ENCODE results near the gene FNDC5.

DNA sequence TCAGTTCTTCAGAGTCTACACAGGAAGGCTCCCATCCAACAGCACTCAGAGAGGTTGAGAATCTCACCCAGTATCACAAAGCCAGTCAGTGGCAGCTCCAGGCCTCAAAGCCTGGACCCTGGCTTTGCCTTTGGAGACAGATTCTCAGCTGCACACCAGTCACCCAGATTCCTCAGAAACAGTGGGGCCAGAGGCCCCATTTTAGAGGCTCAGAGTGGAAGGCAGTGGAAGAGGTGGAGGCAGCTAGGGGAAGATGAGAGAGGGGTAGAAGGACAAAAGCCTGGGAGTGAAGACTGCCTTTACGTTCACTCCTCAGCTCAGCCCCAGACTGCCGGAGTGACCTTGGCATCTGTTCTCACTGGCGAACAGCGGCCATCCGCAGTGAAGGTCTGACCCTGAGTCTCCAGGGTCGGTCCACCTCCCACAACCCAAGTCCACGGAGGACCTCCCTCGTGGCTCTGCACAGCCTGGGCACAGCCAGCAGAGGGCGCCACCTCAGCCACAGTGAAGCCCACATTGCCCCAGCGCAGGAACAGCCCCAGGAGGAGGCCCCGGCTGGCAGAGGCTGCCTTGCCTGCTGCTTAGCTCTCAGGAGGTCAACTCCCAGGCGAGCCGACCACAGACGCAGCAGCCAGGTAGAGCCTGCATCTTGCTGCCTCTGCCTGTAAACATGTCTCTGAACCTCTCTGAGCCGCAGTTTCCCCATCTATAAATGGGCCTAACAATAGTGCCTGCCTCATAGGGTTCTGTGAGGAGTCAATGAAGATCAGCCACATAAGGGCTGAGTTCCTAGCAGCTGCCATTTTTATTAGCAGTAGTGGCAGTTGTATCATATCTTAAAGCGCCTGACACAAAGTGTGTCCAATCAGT lies 5.9 kb upstream of the FNDC5 start:
- no peak for TF ChIP-seq POLR2AphosphoS5 (IDR thresholded peaks at IDR 0.05)
- TF ChIP-seq, protein P1, sequence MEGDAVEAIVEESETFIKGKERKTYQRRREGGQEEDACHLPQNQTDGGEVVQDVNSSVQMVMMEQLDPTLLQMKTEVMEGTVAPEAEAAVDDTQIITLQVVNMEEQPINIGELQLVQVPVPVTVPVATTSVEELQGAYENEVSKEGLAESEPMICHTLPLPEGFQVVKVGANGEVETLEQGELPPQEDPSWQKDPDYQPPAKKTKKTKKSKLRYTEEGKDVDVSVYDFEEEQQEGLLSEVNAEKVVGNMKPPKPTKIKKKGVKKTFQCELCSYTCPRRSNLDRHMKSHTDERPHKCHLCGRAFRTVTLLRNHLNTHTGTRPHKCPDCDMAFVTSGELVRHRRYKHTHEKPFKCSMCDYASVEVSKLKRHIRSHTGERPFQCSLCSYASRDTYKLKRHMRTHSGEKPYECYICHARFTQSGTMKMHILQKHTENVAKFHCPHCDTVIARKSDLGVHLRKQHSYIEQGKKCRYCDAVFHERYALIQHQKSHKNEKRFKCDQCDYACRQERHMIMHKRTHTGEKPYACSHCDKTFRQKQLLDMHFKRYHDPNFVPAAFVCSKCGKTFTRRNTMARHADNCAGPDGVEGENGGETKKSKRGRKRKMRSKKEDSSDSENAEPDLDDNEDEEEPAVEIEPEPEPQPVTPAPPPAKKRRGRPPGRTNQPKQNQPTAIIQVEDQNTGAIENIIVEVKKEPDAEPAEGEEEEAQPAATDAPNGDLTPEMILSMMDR (IDR thresholded peaks at IDR 0.05; ENCODE audit: poor library complexity, severe bottlenecking): peak; percentile 60
- no peak for TF ChIP-seq TAF1 (IDR thresholded peaks at IDR 0.05; ENCODE audit: low read depth)
- no peak for TF ChIP-seq EZH2 (IDR thresholded peaks at IDR 0.05; ENCODE audit: borderline replicate concordance, insufficient read depth, low read length, poor library complexity, severe bottlenecking)
- TF ChIP-seq EP300 (conservative IDR thresholded peaks at IDR 0.05; ENCODE audit: poor library complexity, severe bottlenecking): no peak
- TF ChIP-seq, protein P2, sequence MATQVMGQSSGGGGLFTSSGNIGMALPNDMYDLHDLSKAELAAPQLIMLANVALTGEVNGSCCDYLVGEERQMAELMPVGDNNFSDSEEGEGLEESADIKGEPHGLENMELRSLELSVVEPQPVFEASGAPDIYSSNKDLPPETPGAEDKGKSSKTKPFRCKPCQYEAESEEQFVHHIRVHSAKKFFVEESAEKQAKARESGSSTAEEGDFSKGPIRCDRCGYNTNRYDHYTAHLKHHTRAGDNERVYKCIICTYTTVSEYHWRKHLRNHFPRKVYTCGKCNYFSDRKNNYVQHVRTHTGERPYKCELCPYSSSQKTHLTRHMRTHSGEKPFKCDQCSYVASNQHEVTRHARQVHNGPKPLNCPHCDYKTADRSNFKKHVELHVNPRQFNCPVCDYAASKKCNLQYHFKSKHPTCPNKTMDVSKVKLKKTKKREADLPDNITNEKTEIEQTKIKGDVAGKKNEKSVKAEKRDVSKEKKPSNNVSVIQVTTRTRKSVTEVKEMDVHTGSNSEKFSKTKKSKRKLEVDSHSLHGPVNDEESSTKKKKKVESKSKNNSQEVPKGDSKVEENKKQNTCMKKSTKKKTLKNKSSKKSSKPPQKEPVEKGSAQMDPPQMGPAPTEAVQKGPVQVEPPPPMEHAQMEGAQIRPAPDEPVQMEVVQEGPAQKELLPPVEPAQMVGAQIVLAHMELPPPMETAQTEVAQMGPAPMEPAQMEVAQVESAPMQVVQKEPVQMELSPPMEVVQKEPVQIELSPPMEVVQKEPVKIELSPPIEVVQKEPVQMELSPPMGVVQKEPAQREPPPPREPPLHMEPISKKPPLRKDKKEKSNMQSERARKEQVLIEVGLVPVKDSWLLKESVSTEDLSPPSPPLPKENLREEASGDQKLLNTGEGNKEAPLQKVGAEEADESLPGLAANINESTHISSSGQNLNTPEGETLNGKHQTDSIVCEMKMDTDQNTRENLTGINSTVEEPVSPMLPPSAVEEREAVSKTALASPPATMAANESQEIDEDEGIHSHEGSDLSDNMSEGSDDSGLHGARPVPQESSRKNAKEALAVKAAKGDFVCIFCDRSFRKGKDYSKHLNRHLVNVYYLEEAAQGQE (IDR thresholded peaks at IDR 0.05; ENCODE audit: borderline replicate concordance): no peak
- no peak for TF ChIP-seq RAD21 (conservative IDR thresholded peaks at IDR 0.05)

Data from neural cell (in vitro differentiated cells).